ENCODE results near the gene DGKH. TPM values are rescaled to one million over a fixed set of nuclear protein-coding genes. Genes with fewer than 3 reads are reported as not detected.

The DGKH gene
- total RNA-seq, 1 experiment from 2014 or later, result 19.1 TPM

DNA sequence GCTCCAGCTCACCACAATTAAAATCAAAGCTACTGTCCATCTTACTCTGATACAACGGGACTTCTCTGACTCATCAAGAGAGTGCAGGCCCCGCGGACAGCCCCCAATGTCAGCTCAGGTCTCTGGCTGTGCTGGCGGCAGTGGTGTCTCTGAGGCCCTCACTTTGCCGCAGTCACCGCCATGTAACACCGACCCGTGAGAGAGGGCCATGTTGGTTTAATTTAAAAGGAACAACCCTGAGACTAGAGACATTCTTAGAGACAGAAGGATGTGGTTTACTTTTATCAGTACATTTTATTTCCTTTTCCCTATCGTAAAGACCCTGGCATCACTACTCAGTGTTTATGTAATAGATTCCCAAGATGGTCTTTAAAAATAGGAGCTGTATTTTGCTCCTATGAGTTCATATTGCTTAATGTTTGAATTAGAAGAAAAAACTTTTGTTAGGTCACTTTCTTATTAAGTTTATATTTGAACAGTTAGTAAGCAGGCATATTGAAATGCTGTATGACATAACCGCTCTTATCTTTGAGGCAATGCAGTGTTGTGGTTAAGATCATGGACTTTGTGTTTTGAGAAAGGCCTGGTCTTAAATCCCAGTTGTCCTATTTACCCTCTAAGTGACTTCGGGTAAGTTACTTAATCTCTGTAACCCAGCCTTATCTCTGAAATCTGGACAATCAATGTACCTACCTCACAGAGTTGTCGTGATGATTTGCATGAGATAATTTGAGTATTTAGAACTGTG is 23.4 kb downstream of the DGKH start:
- Mint-ChIP-seq H3K4me3 (ENCODE audit: low read depth, unreplicated experiment) (no peak overlapping the region), H3K9me3 (ENCODE audit: low read depth, unreplicated experiment) (no peaks in the 10 kb centered on the region), H3K4me1 (ENCODE audit: low read depth, unreplicated experiment) (no peaks in the 10 kb centered on the region), H3K27ac (ENCODE audit: unreplicated experiment) (no peak overlapping the region), H3K36me3 (ENCODE audit: insufficient read depth, unreplicated experiment) (no peaks in the 10 kb centered on the region), H3K27me3 (ENCODE audit: unreplicated experiment) (no peaks in the 10 kb centered on the region)
- DNase-seq, result no peak
- BruUV-seq (replicated peaks), result no TSS peak
- CTCF ChIA-PET, result interaction anchor here (0.6 kb wide), 1 partner anchor 24 kb away, joined by 4 read pairs; no protein-coding TSS in a partner anchor
- intact Hi-C loops (cut with micrococcal nuclease; ENCODE audit: unreplicated experiment), result no loop called here
- TF ChIP-seq, protein P1, sequence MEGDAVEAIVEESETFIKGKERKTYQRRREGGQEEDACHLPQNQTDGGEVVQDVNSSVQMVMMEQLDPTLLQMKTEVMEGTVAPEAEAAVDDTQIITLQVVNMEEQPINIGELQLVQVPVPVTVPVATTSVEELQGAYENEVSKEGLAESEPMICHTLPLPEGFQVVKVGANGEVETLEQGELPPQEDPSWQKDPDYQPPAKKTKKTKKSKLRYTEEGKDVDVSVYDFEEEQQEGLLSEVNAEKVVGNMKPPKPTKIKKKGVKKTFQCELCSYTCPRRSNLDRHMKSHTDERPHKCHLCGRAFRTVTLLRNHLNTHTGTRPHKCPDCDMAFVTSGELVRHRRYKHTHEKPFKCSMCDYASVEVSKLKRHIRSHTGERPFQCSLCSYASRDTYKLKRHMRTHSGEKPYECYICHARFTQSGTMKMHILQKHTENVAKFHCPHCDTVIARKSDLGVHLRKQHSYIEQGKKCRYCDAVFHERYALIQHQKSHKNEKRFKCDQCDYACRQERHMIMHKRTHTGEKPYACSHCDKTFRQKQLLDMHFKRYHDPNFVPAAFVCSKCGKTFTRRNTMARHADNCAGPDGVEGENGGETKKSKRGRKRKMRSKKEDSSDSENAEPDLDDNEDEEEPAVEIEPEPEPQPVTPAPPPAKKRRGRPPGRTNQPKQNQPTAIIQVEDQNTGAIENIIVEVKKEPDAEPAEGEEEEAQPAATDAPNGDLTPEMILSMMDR (IDR thresholded peaks at IDR 0.05; ENCODE audit: unreplicated experiment), result no peak

DNA sequence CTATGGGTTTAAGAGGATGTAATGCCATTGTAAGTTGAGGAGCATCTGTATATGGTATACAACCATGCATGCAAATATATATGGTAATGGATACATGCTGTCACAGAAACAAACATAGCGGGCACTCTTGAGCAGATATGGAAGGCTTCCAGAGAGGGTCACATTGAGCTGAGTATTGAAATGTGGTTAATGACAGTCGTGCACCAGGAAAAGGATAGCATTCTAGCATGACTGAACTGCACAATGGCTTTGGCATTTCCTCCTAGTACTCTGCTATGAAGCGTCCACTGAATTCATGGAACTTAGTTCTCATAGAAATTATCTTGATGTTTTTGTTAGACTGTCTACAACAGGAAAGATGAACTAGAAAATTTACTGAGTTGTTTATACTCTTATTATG is 25.2 kb downstream of the DGKH start:
- H3K27ac Mint-ChIP-seq (ENCODE audit: unreplicated experiment), result no peak overlapping the region
- intact Hi-C loops (cut with micrococcal nuclease; ENCODE audit: unreplicated experiment), result no loop called here

DNA sequence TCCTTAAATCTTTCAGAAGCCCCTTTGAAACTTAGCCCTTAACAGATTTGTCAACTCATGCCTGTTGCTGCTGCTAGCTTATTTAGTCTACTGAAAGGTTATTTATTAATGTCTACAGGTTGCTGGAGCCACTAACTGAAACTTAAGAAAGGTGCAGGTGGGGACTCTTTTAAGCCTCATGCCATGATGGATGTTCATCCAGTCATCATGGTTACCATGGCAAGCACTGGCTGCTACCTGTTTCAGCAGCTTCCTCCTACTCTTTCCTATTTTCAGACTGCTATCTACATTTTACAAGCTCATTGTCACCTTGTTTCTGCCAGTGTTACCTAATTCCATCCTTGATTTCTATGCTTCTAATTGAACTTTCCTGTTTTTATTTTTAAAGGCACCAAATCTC is 27.1 kb downstream of the DGKH start:
- Mint-ChIP-seq H3K4me3 (ENCODE audit: low read depth, unreplicated experiment) (no peak overlapping the region), H3K36me3 (ENCODE audit: insufficient read depth, unreplicated experiment) (no peaks in the 10 kb centered on the region), H3K27ac (ENCODE audit: unreplicated experiment) (no peak overlapping the region), H3K27me3 (ENCODE audit: unreplicated experiment) (no peaks in the 10 kb centered on the region), H3K4me1 (ENCODE audit: low read depth, unreplicated experiment) (no peaks in the 10 kb centered on the region), H3K9me3 (ENCODE audit: low read depth, unreplicated experiment) (no peaks in the 10 kb centered on the region)
- CTCF ChIA-PET, result no interaction called here
- intact Hi-C loops (cut with micrococcal nuclease; ENCODE audit: unreplicated experiment), result no loop called here
- no TSS peak for BruUV-seq (replicated peaks)
- no peak for DNase-seq
- TF ChIP-seq, protein P1 (IDR thresholded peaks at IDR 0.05; ENCODE audit: unreplicated experiment), result no peak

More for the DNA sequence above, 25.2 kb downstream of the DGKH start:
- DNase-seq, result no peak
- CTCF ChIA-PET, result no interaction called here
- Mint-ChIP-seq H3K36me3 (ENCODE audit: insufficient read depth, unreplicated experiment) (no peaks in the 10 kb centered on the region), H3K9me3 (ENCODE audit: low read depth, unreplicated experiment) (no peaks in the 10 kb centered on the region), H3K4me1 (ENCODE audit: low read depth, unreplicated experiment) (no peaks in the 10 kb centered on the region), H3K4me3 (ENCODE audit: low read depth, unreplicated experiment) (no peak overlapping the region), H3K27me3 (ENCODE audit: unreplicated experiment) (no peaks in the 10 kb centered on the region)
- TF ChIP-seq, protein P1 (IDR thresholded peaks at IDR 0.05; ENCODE audit: unreplicated experiment), result no peak
- no TSS peak for BruUV-seq (replicated peaks)

DNA sequence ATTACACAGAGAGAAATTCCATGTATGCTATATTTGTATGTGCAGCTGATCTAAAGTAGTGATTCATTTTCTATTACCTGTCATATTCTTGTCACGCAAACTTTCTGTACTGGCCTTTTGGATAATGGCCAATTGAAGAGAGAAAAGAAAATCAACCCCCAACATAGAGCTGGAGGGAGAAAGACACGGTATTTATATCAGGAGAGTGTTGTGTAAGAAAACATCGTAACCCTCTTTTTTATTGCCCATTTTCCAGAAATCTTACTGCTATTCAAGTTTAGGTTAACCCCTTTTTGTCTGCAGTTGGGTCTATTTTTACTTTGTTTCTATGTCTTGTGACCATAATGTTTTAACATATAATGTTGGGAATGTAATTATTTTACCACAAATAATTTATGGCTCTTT is 27.9 kb downstream of the DGKH start:
- H3K27ac Mint-ChIP-seq (ENCODE audit: unreplicated experiment), result no peak overlapping the region
- CTCF ChIA-PET, result no interaction called here

More for the DNA sequence above, 27.9 kb downstream of the DGKH start:
- no peak overlapping the region for H3K4me3 Mint-ChIP-seq (ENCODE audit: low read depth, unreplicated experiment)
- intact Hi-C loops (cut with micrococcal nuclease; ENCODE audit: unreplicated experiment), result no loop called here
- no peaks in the 10 kb centered on the region for H3K36me3 Mint-ChIP-seq (ENCODE audit: insufficient read depth, unreplicated experiment)
- TF ChIP-seq, protein P1 (IDR thresholded peaks at IDR 0.05; ENCODE audit: unreplicated experiment), result no peak
- BruUV-seq (replicated peaks), result no TSS peak
- no peak for DNase-seq
- H3K4me1 Mint-ChIP-seq (ENCODE audit: low read depth, unreplicated experiment), result no peaks in the 10 kb centered on the region
- no peaks in the 10 kb centered on the region for H3K9me3 Mint-ChIP-seq (ENCODE audit: low read depth, unreplicated experiment)
- no peaks in the 10 kb centered on the region for H3K27me3 Mint-ChIP-seq (ENCODE audit: unreplicated experiment)

Measured in Calu3 (cell line).